ENCODE measurements around the gene ADGRD2. TPM values are rescaled to one million over a fixed set of nuclear protein-coding genes. Genes with fewer than 3 reads are reported as not detected.

ADGRD2 gene
- total RNA-seq, 1 experiment from 2014 or later: not detected

DNA sequence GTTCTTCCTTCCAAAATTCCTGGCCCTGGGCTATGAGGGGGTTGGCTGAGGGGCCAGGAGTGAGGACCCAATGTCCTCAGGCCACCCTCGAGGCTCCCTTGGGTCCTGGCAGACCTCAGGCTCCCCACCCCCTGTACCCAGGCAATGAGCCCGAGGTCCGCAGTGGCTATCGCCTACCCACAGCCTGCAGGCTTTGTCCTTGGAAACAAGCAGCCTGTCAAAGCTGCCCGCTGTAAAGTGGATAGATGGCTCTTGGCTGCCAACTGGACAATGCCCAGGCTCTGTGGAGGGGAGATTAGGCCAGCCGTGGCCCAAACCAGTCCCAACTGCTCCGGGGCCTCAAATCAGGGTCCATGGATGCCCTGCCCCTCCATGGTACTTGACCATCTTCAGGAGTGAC lies 2.2 kb upstream of the ADGRD2 start:
- no peaks in the 10 kb centered on the region for H3K9me3 ChIP-seq
- H3K36me3 ChIP-seq (ENCODE audit: control insufficient read depth, insufficient read depth, low read length): no peaks in the 10 kb centered on the region
- CTCF ChIA-PET: no interaction called here
- H3K4me3 ChIP-seq (ENCODE audit: low read depth, low read length): no peak overlapping the region
- no TSS peak for BruUV-seq (replicated peaks)
- H3K36me3 Mint-ChIP-seq (ENCODE audit: insufficient read depth, unreplicated experiment): no peaks in the 10 kb centered on the region
- TF ChIP-seq CTCF (IDR thresholded peaks at IDR 0.05; ENCODE audit: insufficient read depth in 1 of 2, low read depth in 1 of 2, low read length in 1 of 2, severe bottlenecking in 1 of 2, unreplicated experiment in 1 of 2): no peak
- H3K4me3 Mint-ChIP-seq (ENCODE audit: unreplicated experiment): no peak overlapping the region
- intact Hi-C loops (cut with micrococcal nuclease; ENCODE audit: unreplicated experiment): no loop called here
- DNase-seq: no peak
- H3K27ac Mint-ChIP-seq (ENCODE audit: unreplicated experiment): no peak overlapping the region
- POLR2A ChIA-PET: no interaction called here
- H3K4me1 ChIP-seq: peaks cover 4% of the 10 kb centered on the region
- H3K9me3 Mint-ChIP-seq (ENCODE audit: unreplicated experiment): no peaks in the 10 kb centered on the region
- no peaks in the 10 kb centered on the region for H3K27me3 Mint-ChIP-seq (ENCODE audit: insufficient read depth, unreplicated experiment)
- no peaks in the 10 kb centered on the region for H3K4me1 Mint-ChIP-seq (ENCODE audit: low read depth, unreplicated experiment)
- no peaks in the 10 kb centered on the region for H3K27me3 ChIP-seq (replicated peaks; ENCODE audit: control insufficient read depth, insufficient read depth, low read length)

DNA sequence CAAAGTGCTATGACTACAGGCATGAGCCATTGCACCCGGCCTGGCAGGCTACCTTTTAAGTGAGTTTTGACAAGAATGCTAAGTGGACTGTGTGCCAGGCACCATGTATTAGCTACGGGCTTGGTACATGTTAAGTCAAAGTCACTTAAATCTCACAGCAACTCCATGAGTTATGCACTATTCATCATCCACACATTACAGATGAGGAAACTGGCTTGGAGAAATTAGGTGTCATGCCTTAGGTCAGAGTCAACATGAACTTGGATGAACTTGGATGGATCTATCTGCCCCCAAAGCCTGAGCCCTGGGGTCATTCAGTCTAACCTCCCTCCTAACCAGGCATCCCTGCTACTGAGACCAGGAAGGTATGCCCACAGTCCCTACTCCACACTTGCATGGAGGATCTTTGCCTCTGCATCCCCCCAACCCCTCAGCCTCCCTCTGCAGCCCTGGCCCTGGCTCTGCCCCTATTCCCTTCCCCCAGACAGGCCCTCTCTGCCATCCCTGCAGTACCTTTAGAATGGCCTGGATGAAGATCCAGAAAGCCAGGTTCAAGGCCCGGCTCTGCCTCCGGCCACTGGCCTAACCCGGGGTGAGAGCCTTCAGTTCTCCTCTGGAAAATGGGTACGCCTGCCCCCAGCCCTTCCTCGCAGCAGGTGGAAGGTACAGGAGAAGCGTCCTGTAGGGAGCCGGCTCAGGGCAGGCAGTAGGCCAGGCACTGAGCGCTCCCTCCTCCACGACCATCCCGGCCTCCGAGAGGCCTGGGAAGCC lies 685 bp upstream of the ADGRD2 start:
- intact Hi-C loops (cut with micrococcal nuclease; ENCODE audit: unreplicated experiment): no loop called here
- DNase-seq: no peak
- no peaks in the 10 kb centered on the region for H3K36me3 ChIP-seq (ENCODE audit: control insufficient read depth, insufficient read depth, low read length)
- no peaks in the 10 kb centered on the region for H3K36me3 Mint-ChIP-seq (ENCODE audit: insufficient read depth, unreplicated experiment)
- H3K4me1 ChIP-seq: peaks cover 6% of the 10 kb centered on the region
- no peak for TF ChIP-seq CTCF (IDR thresholded peaks at IDR 0.05; ENCODE audit: insufficient read depth in 1 of 2, low read depth in 1 of 2, low read length in 1 of 2, severe bottlenecking in 1 of 2, unreplicated experiment in 1 of 2)
- ChIA-PET POLR2A (no interaction called here), CTCF (no interaction called here)
- no peaks in the 10 kb centered on the region for H3K9me3 ChIP-seq
- H3K27me3 Mint-ChIP-seq (ENCODE audit: insufficient read depth, unreplicated experiment): no peaks in the 10 kb centered on the region
- H3K27ac Mint-ChIP-seq (ENCODE audit: unreplicated experiment): no peak overlapping the region
- no peaks in the 10 kb centered on the region for H3K27me3 ChIP-seq (replicated peaks; ENCODE audit: control insufficient read depth, insufficient read depth, low read length)
- H3K4me3 ChIP-seq (ENCODE audit: low read depth, low read length): no peak overlapping the region
- H3K4me3 Mint-ChIP-seq (ENCODE audit: unreplicated experiment): no peak overlapping the region
- BruUV-seq (replicated peaks): no TSS peak
- H3K9me3 Mint-ChIP-seq (ENCODE audit: unreplicated experiment): no peaks in the 10 kb centered on the region
- no peaks in the 10 kb centered on the region for H3K4me1 Mint-ChIP-seq (ENCODE audit: low read depth, unreplicated experiment)

GRCh38 chr9:124450931-124451661 lies 845 bp downstream of the ADGRD2 start:
- ChIA-PET CTCF (no interaction called here), POLR2A (no interaction called here)
- no peak for TF ChIP-seq CTCF (IDR thresholded peaks at IDR 0.05; ENCODE audit: insufficient read depth in 1 of 2, low read depth in 1 of 2, low read length in 1 of 2, severe bottlenecking in 1 of 2, unreplicated experiment in 1 of 2)
- no TSS peak for BruUV-seq (replicated peaks)
- Mint-ChIP-seq H3K36me3 (ENCODE audit: insufficient read depth, unreplicated experiment) (no peaks in the 10 kb centered on the region), H3K4me1 (ENCODE audit: low read depth, unreplicated experiment) (no peaks in the 10 kb centered on the region), H3K27ac (ENCODE audit: unreplicated experiment) (no peak overlapping the region), H3K9me3 (ENCODE audit: unreplicated experiment) (no peaks in the 10 kb centered on the region), H3K27me3 (ENCODE audit: insufficient read depth, unreplicated experiment) (no peaks in the 10 kb centered on the region), H3K4me3 (ENCODE audit: unreplicated experiment) (no peak overlapping the region)
- Histone ChIP-seq H3K36me3 (ENCODE audit: control insufficient read depth, insufficient read depth, low read length) (no peaks in the 10 kb centered on the region), H3K4me1 (peaks cover 6% of the 10 kb centered on the region), H3K27me3 (replicated peaks; ENCODE audit: control insufficient read depth, insufficient read depth, low read length) (no peaks in the 10 kb centered on the region), H3K9me3 (no peaks in the 10 kb centered on the region), H3K4me3 (ENCODE audit: low read depth, low read length) (no peak overlapping the region)
- intact Hi-C loops (cut with micrococcal nuclease; ENCODE audit: unreplicated experiment): no loop called here
- no peak for DNase-seq
